Mucosa of descending colon (tissue), 3 donors: ENCODE measurements around the gene MAN2A2. TPM values are rescaled to one million over a fixed set of nuclear protein-coding genes. Genes with fewer than 3 reads are reported as not detected.

ENCODE experiments used
- ATAC-seq: fragments of 200-7000 bp; cut with Tn5 transposase; one replicate; pipeline ENCODE4 v1.9.1; 2020; ENCODE audit warnings: mild to moderate bottlenecking, moderate library complexity
- DNase-seq, 3 donors: peaks; one replicate each; pipeline ENCODE4 v3.0.0-alpha.2; 2020
- H3K36me3 ChIP-seq: fragments of 200-600 bp; one replicate; pipeline ENCODE4 v1.8.0; 2021; ENCODE audit warnings: low read depth, mild to moderate bottlenecking
- H3K4me1 ChIP-seq: fragments of 200-600 bp; one replicate; pipeline ENCODE4 v1.8.0; 2021; ENCODE audit warnings: low read depth, mild to moderate bottlenecking
- H3K4me3 ChIP-seq: fragments of 200-600 bp; one replicate; pipeline ENCODE4 v1.8.0; 2021; ENCODE audit warnings: mild to moderate bottlenecking
- H3K9me3 ChIP-seq: fragments of 200-600 bp; one replicate; pipeline ENCODE4 v1.8.0; 2021; ENCODE audit warnings: mild to moderate bottlenecking
- intact Hi-C, 2 donors: fragments of 100-400 bp; cut with DNase I in 1 of 2; cut with micrococcal nuclease in 1 of 2; formaldehyde crosslinking; loops; one replicate each; pipeline versions ENCODE4 v1.11.0 to v1.11.1; 2022; cut with DNase I, micrococcal nuclease
- total RNA-seq, 3 donors: library from RNA; stranded (reverse); fragmentation: NEBNext Ultra II Directional in 2 of 3; extraction: Animal tissue kit (Norgen Biotek cat#: 25700) in 2 of 3; gene quantifications; one replicate each; pipeline versions ENCODE4 v1.2.1 to v1.2.4, GENCODE V29; 2021 to 2023
- TF ChIP-seq, protein P1 (sequence below): fragments of 200-600 bp; IDR thresholded peaks from one replicate; pipeline ENCODE4 v1.8.0; 2022; ENCODE audit warnings: antibody characterized with exemption, mild to moderate bottlenecking
- donor health status: DM: no; HTN: no; CAD: no; lungs with moderate emphysema.
- donor health status: DM: no; HTN: no; CAD: no.
- donor health status: DM: no; HTN: yes; CAD: no.

Gene MAN2A2
- total RNA-seq, 3 donors from 2014 or later, result 50.9 to 75.8 (median 75.3) TPM

GRCh38 chr15:90956274-90957030, 53.4 kb downstream of the MAN2A2 start:
- no peaks in the 10 kb centered on the region for H3K36me3 ChIP-seq
- ATAC-seq (peak; percentile 62), DNase-seq (peak; percentile 80 to 82 (median 81))
- no peak overlapping the region for H3K4me3 ChIP-seq
- intact Hi-C loops, result loop anchor here in 1 of 2 donors (10.0 kb wide), 1 partner anchor 308 kb away; no protein-coding TSS in a partner anchor
- TF ChIP-seq, protein P1, sequence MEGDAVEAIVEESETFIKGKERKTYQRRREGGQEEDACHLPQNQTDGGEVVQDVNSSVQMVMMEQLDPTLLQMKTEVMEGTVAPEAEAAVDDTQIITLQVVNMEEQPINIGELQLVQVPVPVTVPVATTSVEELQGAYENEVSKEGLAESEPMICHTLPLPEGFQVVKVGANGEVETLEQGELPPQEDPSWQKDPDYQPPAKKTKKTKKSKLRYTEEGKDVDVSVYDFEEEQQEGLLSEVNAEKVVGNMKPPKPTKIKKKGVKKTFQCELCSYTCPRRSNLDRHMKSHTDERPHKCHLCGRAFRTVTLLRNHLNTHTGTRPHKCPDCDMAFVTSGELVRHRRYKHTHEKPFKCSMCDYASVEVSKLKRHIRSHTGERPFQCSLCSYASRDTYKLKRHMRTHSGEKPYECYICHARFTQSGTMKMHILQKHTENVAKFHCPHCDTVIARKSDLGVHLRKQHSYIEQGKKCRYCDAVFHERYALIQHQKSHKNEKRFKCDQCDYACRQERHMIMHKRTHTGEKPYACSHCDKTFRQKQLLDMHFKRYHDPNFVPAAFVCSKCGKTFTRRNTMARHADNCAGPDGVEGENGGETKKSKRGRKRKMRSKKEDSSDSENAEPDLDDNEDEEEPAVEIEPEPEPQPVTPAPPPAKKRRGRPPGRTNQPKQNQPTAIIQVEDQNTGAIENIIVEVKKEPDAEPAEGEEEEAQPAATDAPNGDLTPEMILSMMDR, result peak; percentile 87
- H3K4me1 ChIP-seq, result peaks cover 16% of the 10 kb centered on the region
- H3K9me3 ChIP-seq, result no peaks in the 10 kb centered on the region

DNA sequence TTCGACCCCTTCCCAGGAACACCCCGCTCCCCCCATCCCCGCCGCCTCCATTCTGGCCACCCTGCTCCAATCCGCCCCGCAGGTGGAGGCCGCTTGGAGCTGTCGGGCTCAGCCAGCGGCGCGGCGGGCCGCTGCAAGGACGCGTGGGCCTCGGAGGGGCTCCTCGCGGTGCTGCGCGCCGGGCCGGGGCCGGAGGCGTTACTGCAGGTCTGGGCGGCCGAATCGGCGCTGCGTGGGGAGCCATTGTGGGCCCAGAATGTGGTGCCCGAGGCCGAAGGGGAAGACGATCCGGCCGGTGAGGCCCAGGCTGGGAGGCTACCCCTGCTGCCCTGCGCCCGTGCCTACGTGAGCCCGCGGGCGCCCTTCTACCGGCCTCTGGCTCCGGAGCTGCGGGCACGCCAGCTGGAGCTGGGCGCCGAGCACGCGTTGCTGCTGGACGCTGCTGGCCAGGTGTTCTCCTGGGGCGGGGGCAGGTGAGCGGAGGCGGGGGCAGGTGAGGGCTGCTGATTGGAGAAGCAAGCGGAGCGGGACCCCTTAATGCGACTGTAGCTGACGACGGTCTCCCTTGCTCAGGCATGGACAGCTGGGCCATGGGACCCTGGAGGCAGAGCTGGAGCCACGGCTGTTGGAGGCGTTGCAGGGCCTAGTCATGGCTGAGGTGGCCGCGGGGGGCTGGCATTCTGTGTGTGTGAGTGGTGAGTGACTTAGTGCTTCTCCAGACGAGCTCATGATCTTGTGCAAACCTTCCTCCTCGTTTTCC, 54.1 kb downstream of the MAN2A2 start:
- intact Hi-C loops, result loop anchor here in 1 of 2 donors (10.0 kb wide), 1 partner anchor 308 kb away; no protein-coding TSS in a partner anchor
- ATAC-seq (peak; percentile 21), DNase-seq (no peak)

GRCh38 chr15:90957791-90958190, 54.7 kb downstream of the MAN2A2 start:
- TF ChIP-seq, protein P1, result no peak
- ATAC-seq (no peak), DNase-seq (no peak)
- Histone ChIP-seq H3K36me3 (no peaks in the 10 kb centered on the region), H3K4me3 (no peak overlapping the region), H3K9me3 (no peaks in the 10 kb centered on the region), H3K4me1 (peaks cover 16% of the 10 kb centered on the region)
- intact Hi-C loops, result loop anchor here in 1 of 2 donors (10.0 kb wide), 1 partner anchor 307 kb away; no protein-coding TSS in a partner anchor

More for the DNA sequence above, 54.1 kb downstream of the MAN2A2 start:
- TF ChIP-seq, protein P1, result no peak
- Histone ChIP-seq H3K36me3 (no peaks in the 10 kb centered on the region), H3K9me3 (no peaks in the 10 kb centered on the region), H3K4me1 (peaks cover 16% of the 10 kb centered on the region), H3K4me3 (no peak overlapping the region)

DNA sequence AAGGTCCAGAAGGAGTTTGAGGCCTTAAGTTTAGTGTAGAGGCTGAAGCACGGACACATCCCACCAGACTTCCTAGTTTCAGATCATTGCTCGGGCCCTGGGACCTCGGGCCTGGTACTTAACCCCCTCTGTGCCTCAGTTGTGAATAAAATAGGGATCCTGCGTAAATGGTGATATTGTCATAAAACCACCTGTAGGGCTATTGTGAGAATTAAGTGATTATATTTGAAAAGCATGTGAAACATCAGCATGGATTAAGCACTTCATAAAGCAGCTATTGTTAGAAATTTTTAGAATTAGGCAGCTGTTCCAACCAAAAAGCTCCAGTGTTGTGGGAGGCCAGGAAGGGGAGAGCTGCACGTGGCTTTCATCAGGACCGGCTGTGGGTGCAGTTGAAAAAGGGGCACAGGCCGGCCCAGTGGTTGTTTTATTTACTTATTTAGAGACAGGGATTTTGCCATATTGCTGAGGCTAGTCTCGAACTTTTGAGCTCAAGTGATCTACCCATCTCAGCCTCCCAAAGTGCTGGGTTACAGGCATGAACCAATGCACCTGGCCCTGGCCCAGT, 56.0 kb downstream of the MAN2A2 start:
- DNase-seq (no peak), ATAC-seq (no peak)
- peaks cover 16% of the 10 kb centered on the region for H3K4me1 ChIP-seq
- TF ChIP-seq, protein P1, result no peak
- no peak overlapping the region for H3K4me3 ChIP-seq
- no peaks in the 10 kb centered on the region for H3K9me3 ChIP-seq
- no peaks in the 10 kb centered on the region for H3K36me3 ChIP-seq
- intact Hi-C loops, result loop anchor here in 1 of 2 donors (10.0 kb wide), 1 partner anchor 306 kb away; no protein-coding TSS in a partner anchor

GRCh38 chr15:90959894-90960293, 56.8 kb downstream of the MAN2A2 start:
- H3K4me3 ChIP-seq, result no peak overlapping the region
- intact Hi-C loops, result loop anchor here in 1 of 2 donors (10.0 kb wide), 1 partner anchor 305 kb away; no protein-coding TSS in a partner anchor
- no peaks in the 10 kb centered on the region for H3K9me3 ChIP-seq
- ATAC-seq (no peak), DNase-seq (no peak)
- TF ChIP-seq, protein P1, result no peak
- H3K4me1 ChIP-seq, result peaks cover 16% of the 10 kb centered on the region
- H3K36me3 ChIP-seq, result no peaks in the 10 kb centered on the region
